HG03558 (cell line): ENCODE results near the gene WWC1.
"Not testable (repeated sequence)": the region's sequence is repeated elsewhere in the genome, so short reads cannot be mapped to it uniquely, and the experiment has no call there.

Experiments
- ATAC-seq: cut with Tn5 transposase; IDR thresholded peaks from one replicate; pipeline ENCODE4 v1.9.1; 2021; ENCODE audit warnings: moderate number of reproducible peaks; ENCODE audit not compliant: unreplicated experiment; ENCODE audit errors: extremely low read depth

The WWC1 gene

GRCh38 chr5:168285696-168286095 lies 5.7 kb upstream of the WWC1 start:
- ATAC-seq, result no peak

GRCh38 chr5:168286386-168286785 lies 5.1 kb upstream of the WWC1 start:
- no peak for ATAC-seq

GRCh38 chr5:168286863-168287262 lies 4.6 kb upstream of the WWC1 start:
- not testable (repeated sequence) for ATAC-seq

GRCh38 chr5:168287362-168287761 lies 4.1 kb upstream of the WWC1 start:
- ATAC-seq, result no peak

- ATAC-seq, result no peak
Measured at GRCh38 chr5:168288349-168289245, 2.8 kb upstream of the WWC1 start.

- no peak for ATAC-seq
Measured at GRCh38 chr5:168290902-168291341, 523 bp upstream of the WWC1 start.

GRCh38 chr5:168291964-168292785 lies 730 bp downstream of the WWC1 start:
- ATAC-seq, result peak; percentile 19

GRCh38 chr5:168292786-168293696 lies 1.6 kb downstream of the WWC1 start:
- ATAC-seq, result no peak

GRCh38 chr5:168295574-168296201 lies 4.2 kb downstream of the WWC1 start:
- no peak for ATAC-seq

- no peak for ATAC-seq
Measured at GRCh38 chr5:168296682-168297081, 5.2 kb downstream of the WWC1 start.

GRCh38 chr5:168298949-168299348 lies 7.5 kb downstream of the WWC1 start:
- ATAC-seq, result no peak

- ATAC-seq, result no peak
Measured at GRCh38 chr5:168299372-168299771, 7.9 kb downstream of the WWC1 start.

- no peak for ATAC-seq
Measured at GRCh38 chr5:168300326-168301182, 9.1 kb downstream of the WWC1 start.

- no peak for ATAC-seq
Measured at GRCh38 chr5:168301593-168302390, 10.3 kb downstream of the WWC1 start.

GRCh38 chr5:168302785-168303184 lies 11.3 kb downstream of the WWC1 start:
- ATAC-seq, result no peak

GRCh38 chr5:168303393-168304025 lies 12.1 kb downstream of the WWC1 start:
- no peak for ATAC-seq

- no peak for ATAC-seq
Measured at GRCh38 chr5:168304349-168304748, 12.9 kb downstream of the WWC1 start.

- no peak for ATAC-seq
Measured at GRCh38 chr5:168305281-168305680, 13.8 kb downstream of the WWC1 start.
